OCI-LY3 (cell line): ENCODE measurements around the gene PSME4.

ENCODE experiments used
- CTCF ChIP-seq: fragments of 200-600, 300-600 bp; sonication (generic); IDR thresholded peaks from 2 replicates; pipeline ENCODE4 v1.5.1; 2014; ENCODE audit warnings: antibody characterized with exemption, low read length, low read depth
- EZH2phosphoT487 ChIP-seq: fragments of 200-600 bp; shearing (Covaris generic); IDR thresholded peaks from 2 replicates; pipeline ENCODE4 v1.6.1; 2018; ENCODE audit warnings: antibody characterized with exemption, mixed run types, low read depth

DNA sequence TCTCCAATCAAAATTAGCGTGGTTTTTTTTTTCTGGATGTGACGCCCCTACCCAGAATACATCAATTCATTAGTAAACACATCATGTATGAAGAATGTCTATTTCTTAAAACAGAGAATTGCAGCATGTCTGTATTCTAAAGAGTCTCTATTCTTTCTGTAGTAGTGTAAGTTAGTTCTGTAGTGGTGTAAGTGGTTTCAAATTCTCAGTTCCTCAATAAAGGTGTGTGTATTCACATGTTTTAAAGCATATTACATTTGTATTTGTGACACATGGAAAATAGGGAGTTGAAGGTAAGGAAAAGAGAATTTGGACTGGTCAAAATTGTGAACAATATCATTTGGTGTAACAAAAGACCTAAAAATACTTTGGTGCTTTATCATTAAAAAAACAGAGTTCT lies 103.0 kb downstream of the PSME4 start:
- TF ChIP-seq CTCF, result no peak
- TF ChIP-seq EZH2phosphoT487, result no peak
